K562 (cell line): ENCODE results near the gene ATXN1. TPM values are rescaled to one million over a fixed set of nuclear protein-coding genes. Genes with fewer than 3 reads are reported as not detected.
A peak's percentile ranks its signal among the peaks of the same experiment; 100 is the strongest.

Experiments
- ATAC-seq: fragments of 200-7000 bp; cut with Tn5 transposase; 3 replicates; pipeline ENCODE4 v1.9.1; 2020; ENCODE audit warnings: moderate library complexity
- BruUV-seq: library from RNA; stranded (reverse); fragments of 400-500 nt; replicated peaks from 2 replicates; lab custom pipeline; 2021; lab: Mats Ljungman, UMichigan
- CTCF ChIA-PET: fragments of 300-600 bp; formaldehyde crosslinking; extraction: SDS; loops from one replicate; lab custom pipeline; 2021; ENCODE audit warnings: low intra/inter-chr PET ratio; lab: Yijun Ruan, JAX
- POLR2A ChIA-PET: fragments of 300-600, 350-650 bp; sonication (Branson Sonifier 250); formaldehyde crosslinking; extraction: SDS; loops from one replicate; lab custom pipeline; 2021; ENCODE audit warnings: antibody characterized with exemption, inconsistent platforms; lab: Yijun Ruan, JAX
- DNase-seq, 4 experiments: peaks; one replicate each; pipeline versions ENCODE4 v3.0.0 to v3.0.0-alpha.2; 2011 to 2018; ENCODE audit warnings: low spot score in 3 of 4, mixed read lengths in 3 of 4; ENCODE audit errors: extremely low read depth in 1 of 4
- FAIRE-seq: peaks from 2 replicates; lab custom pipeline; 2011; peaks lifted over from hg19 to GRCh38; lab: Jason Lieb, UNC
- H2AFZ ChIP-seq: 2 replicates; pipeline ENCODE4 v1.6.0; 2011; ENCODE audit warnings: low read depth, low read length, control low read depth, inconsistent platforms
- H3K27ac ChIP-seq: fragments of 200-600 bp; 3 replicates; pipeline ENCODE4 v1.8.0; 2011; ENCODE audit warnings: low read depth, mild to moderate bottlenecking, control low read depth, inconsistent platforms, low read length, moderate library complexity, mixed read lengths; ENCODE audit errors: extremely low read depth
- H3K27me3 ChIP-seq, 2 experiments: fragments of 300-600 bp in 1 of 2; 2 replicates in 1 of 2; 3 replicates in 1 of 2; pipeline versions ENCODE4 v1.6.0 to v1.8.0; 2011; ENCODE audit warnings: inconsistent platforms in 2 of 2, low read length in 2 of 2, mild to moderate bottlenecking in 1 of 2, mixed read lengths in 1 of 2, moderate library complexity in 1 of 2; ENCODE audit not compliant: control insufficient read depth in 2 of 2, insufficient read depth in 2 of 2
- H3K36me3 ChIP-seq: fragments of 300-600 bp; 3 replicates; pipeline ENCODE4 v1.8.0; 2011; ENCODE audit warnings: mild to moderate bottlenecking, low read length, inconsistent platforms; ENCODE audit not compliant: control insufficient read depth, insufficient read depth
- H3K4me1 ChIP-seq, 2 experiments: fragments of 200-600 bp in 1 of 2; replicated peaks in 1 of 2; 2 replicates in 1 of 2; 3 replicates in 1 of 2; pipeline versions ENCODE4 v1.5.1 to v1.8.0; 2011; ENCODE audit warnings: inconsistent platforms in 2 of 2, low read length in 2 of 2, mild to moderate bottlenecking in 1 of 2, mixed read lengths in 1 of 2, moderate library complexity in 1 of 2; ENCODE audit not compliant: control insufficient read depth in 2 of 2, insufficient read depth in 2 of 2
- H3K4me2 ChIP-seq: 2 replicates; pipeline ENCODE4 v1.6.1; 2011; ENCODE audit warnings: low read length, control low read depth, inconsistent platforms, mixed read lengths; ENCODE audit not compliant: insufficient read depth
- H3K4me3 ChIP-seq: fragments of 200-600 bp; sonication (generic), shearing (Covaris generic); 2 replicates; pipeline ENCODE4 v1.5.1; 2016; ENCODE audit warnings: control low read depth, inconsistent platforms
- H3K79me2 ChIP-seq: fragments of 200-600 bp; 3 replicates; pipeline ENCODE4 v1.8.0; 2011; ENCODE audit warnings: low read length, inconsistent platforms; ENCODE audit not compliant: control insufficient read depth, insufficient read depth
- H3K9ac ChIP-seq, 2 experiments: 2 replicates each; pipeline versions ENCODE4 v1.6.0 to v1.6.1; 2011; ENCODE audit warnings: low read depth in 2 of 2, low read length in 2 of 2, control low read depth in 1 of 2, inconsistent platforms in 1 of 2, mild to moderate bottlenecking in 1 of 2, mixed read lengths in 1 of 2; ENCODE audit not compliant: insufficient read depth in 1 of 2
- H3K9me1 ChIP-seq: one replicate; pipeline ENCODE4 v1.6.0; 2011; ENCODE audit warnings: inconsistent platforms, mild to moderate bottlenecking, low read length, moderate library complexity; ENCODE audit not compliant: control insufficient read depth, insufficient read depth
- H3K9me3 ChIP-seq: replicated peaks from 2 replicates; pipeline ENCODE4 v1.5.1; 2011; ENCODE audit warnings: low read depth, low read length, inconsistent platforms; ENCODE audit not compliant: control insufficient read depth, insufficient read depth
- H4K20me1 ChIP-seq: replicated peaks from 2 replicates; pipeline ENCODE4 v1.6.1; 2011; ENCODE audit warnings: low read length, inconsistent platforms, mixed read lengths; ENCODE audit not compliant: control insufficient read depth, insufficient read depth
- CEBPZ ChIP-seq: fragments of 150-350 bp; IDR thresholded peaks from 2 replicates; pipeline ENCODE4 v1.6.1; 2014; ENCODE audit warnings: low read depth, mild to moderate bottlenecking, low read length, borderline replicate concordance
- MNT ChIP-seq, 2 experiments: fragments of 450-650 bp; conservative IDR thresholded peaks; 2 replicates each; pipeline ENCODE4 v1.6.1; 2017; ENCODE audit warnings: mild to moderate bottlenecking in 2 of 2, moderate library complexity in 2 of 2
- NELFE ChIP-seq: IDR thresholded peaks from 2 replicates; pipeline ENCODE4 v1.6.1; 2011; ENCODE audit warnings: mild to moderate bottlenecking; ENCODE audit not compliant: insufficient read depth, insufficient read length
- POLR2G ChIP-seq: fragments of 200-400 bp; formaldehyde crosslinking; IDR thresholded peaks from 2 replicates; pipeline ENCODE4 v1.6.1; 2017; ENCODE audit warnings: low read depth, mild to moderate bottlenecking, antibody characterized with exemption, low read length, moderate library complexity
- PRPF4 ChIP-seq: fragments of 200-400 bp; formaldehyde crosslinking; IDR thresholded peaks from one replicate; pipeline ENCODE4 v1.6.1; 2017; ENCODE audit warnings: low read length, low read depth, mild to moderate bottlenecking; ENCODE audit not compliant: insufficient read depth, poor library complexity, severe bottlenecking
- TSHZ1 ChIP-seq: fragments of 250-450 bp; sonication (Bioruptor Pico); IDR thresholded peaks from 2 replicates; pipeline ENCODE4 v1.4.0; 2020; ENCODE audit warnings: mild to moderate bottlenecking, moderate library complexity
- ZNF589 ChIP-seq: fragments of 200-800 bp; sonication (Bioruptor generic); IDR thresholded peaks from 2 replicates; pipeline ENCODE4 v1.6.1; 2016; ENCODE audit warnings: low read depth, missing genetic modification characterization, missing compliant biosample characterization
- ZZZ3 ChIP-seq: fragments of 450-650 bp; IDR thresholded peaks from 2 replicates; pipeline ENCODE4 v1.6.1; 2016; ENCODE audit warnings: antibody characterized with exemption, mild to moderate bottlenecking, moderate library complexity
- WGBS: fragments of 100-300 bp; shearing (Covaris generic); methylation state at CpG from one replicate; pipeline ENCODE4 v1.1.6; 2016; ENCODE audit warnings: low coverage, mixed read lengths; ENCODE audit not compliant: insufficient coverage; ENCODE audit errors: missing lambda C conversion rate; 5-methylcytosine and 5-hydroxymethylcytosine counted together
- in situ Hi-C: fragments of 300-500 bp; cut with MboI; formaldehyde crosslinking; loops from 4 replicates; pipeline ENCODE4 v1.15.0; 2018; ENCODE audit warnings: inconsistent platforms, mixed read lengths
- intact Hi-C: fragments of 100-400 bp; cut with micrococcal nuclease; formaldehyde crosslinking; loops from 2 replicates; pipeline ENCODE4 v1.14.2; 2022
- polyA plus RNA-seq, 8 experiments: library from polyadenylated mRNA; depleted of rRNA in 4 of 8; stranded (reverse) in 5 of 8; unstranded in 3 of 8; fragments of >200 nt; fragmentation: Nextera tagmentation in 2 of 8; fragmentation: Illumina TruSeq in 1 of 8; extraction: Ambion mirVana in 2 of 8; extraction: Trizol in 1 of 8; gene quantifications; 2 replicates each; pipeline versions ENCODE4 v1.2.1 to v1.2.3, GENCODE V29; 2011 to 2014; ENCODE audit warnings: inconsistent platforms in 1 of 8, missing spikeins in 1 of 8
- total RNA-seq, 7 experiments: library from RNA; depleted of rRNA in 6 of 7; stranded (reverse); fragments of >200 nt in 6 of 7; fragmentation: Illumina TruSeq in 2 of 7; extraction: Trizol in 2 of 7; gene quantifications; 2 replicates each; pipeline versions ENCODE4 v1.2.1 to v1.2.3, GENCODE V29; 2011 to 2021; ENCODE audit warnings: low replicate concordance in 1 of 7
- TF ChIP-seq, protein P1 (sequence below): sonication (generic); formaldehyde crosslinking; IDR thresholded peaks from 2 replicates; pipeline ENCODE4 v1.8.0; 2022; ENCODE audit warnings: missing genetic modification reagents, mild to moderate bottlenecking, borderline replicate concordance

ATXN1 gene
- total and polyA plus RNA-seq, 9 of the 15 experiments (the other 6 are each of a cell fraction or from before 2014, with no cell fraction given) = under 0.01 to 1.2 (median 0.58) TPM

GRCh38 chr6:16712931-16713484 is 48.3 kb downstream of the ATXN1 start:
- CTCF ChIA-PET = no interaction called here
- H3K27ac ChIP-seq = no peak overlapping the region
- no peaks in the 10 kb centered on the region for H3K36me3 ChIP-seq
- H2AFZ ChIP-seq = no peak overlapping the region
- BruUV-seq = no TSS peak
- H3K79me2 ChIP-seq = no peaks in the 10 kb centered on the region
- ATAC-seq = peak; percentile 71; the same call in 2 of the 3 replicates
- H3K9me1 ChIP-seq = no peaks in the 10 kb centered on the region
- POLR2A ChIA-PET = interaction anchor here (1.4 kb wide), 1 partner anchor 32 kb away, joined by 4 read pairs; no protein-coding TSS in a partner anchor
- no peak overlapping the region for H3K4me2 ChIP-seq
- in situ Hi-C loops (no loop called here), intact Hi-C loops (loop anchor here (5.0 kb wide), 1 partner anchor 254 kb away; no protein-coding TSS in a partner anchor)
- no peak for FAIRE-seq
- H3K4me3 ChIP-seq = no peak overlapping the region
- no peaks in the 10 kb centered on the region; the same call in 1 of the 2 replicates for H4K20me1 ChIP-seq
- H3K9me3 ChIP-seq = no peaks in the 10 kb centered on the region
- H3K4me1 ChIP-seq = no peaks in the 10 kb centered on the region
- no peaks in the 10 kb centered on the region for H3K27me3 ChIP-seq
- H3K9ac ChIP-seq = no peak overlapping the region
- peak in 3 of 4 experiments; percentile 13 to 17 (median 15) for DNase-seq
- WGBS = 8% methylated on average over 7 of the region's 7 CpGs
- no peak for TF ChIP-seq NELFE
- TF ChIP-seq MNT (conservative IDR thresholded peaks at IDR 0.05) = no peak
- no peak for TF ChIP-seq ZZZ3
- no peak for TF ChIP-seq POLR2G
- TF ChIP-seq TSHZ1 (CRISPR knock-in tag) = no peak
- no peak for TF ChIP-seq ZNF589 (CRISPR knock-in tag)
- TF ChIP-seq PRPF4 = no peak
- TF ChIP-seq CEBPZ = no peak
- TF ChIP-seq, protein P1, sequence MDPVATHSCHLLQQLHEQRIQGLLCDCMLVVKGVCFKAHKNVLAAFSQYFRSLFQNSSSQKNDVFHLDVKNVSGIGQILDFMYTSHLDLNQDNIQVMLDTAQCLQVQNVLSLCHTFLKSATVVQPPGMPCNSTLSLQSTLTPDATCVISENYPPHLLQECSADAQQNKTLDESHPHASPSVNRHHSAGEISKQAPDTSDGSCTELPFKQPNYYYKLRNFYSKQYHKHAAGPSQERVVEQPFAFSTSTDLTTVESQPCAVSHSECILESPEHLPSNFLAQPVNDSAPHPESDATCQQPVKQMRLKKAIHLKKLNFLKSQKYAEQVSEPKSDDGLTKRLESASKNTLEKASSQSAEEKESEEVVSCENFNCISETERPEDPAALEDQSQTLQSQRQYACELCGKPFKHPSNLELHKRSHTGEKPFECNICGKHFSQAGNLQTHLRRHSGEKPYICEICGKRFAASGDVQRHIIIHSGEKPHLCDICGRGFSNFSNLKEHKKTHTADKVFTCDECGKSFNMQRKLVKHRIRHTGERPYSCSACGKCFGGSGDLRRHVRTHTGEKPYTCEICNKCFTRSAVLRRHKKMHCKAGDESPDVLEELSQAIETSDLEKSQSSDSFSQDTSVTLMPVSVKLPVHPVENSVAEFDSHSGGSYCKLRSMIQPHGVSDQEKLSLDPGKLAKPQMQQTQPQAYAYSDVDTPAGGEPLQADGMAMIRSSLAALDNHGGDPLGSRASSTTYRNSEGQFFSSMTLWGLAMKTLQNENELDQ (CRISPR knock-in tag) = no peak
